Activated naive CD8-positive, alpha-beta T cell treated with anti-CD3 and anti-CD28 coated beads, Interleukin-2, amount 10 ng/mL, durations not matched to agents 7 days and 5 days (primary cell): ENCODE measurements around the gene SPATS2. TPM values are rescaled to one million over a fixed set of nuclear protein-coding genes. Genes with fewer than 3 reads are reported as not detected.

Experiments used
- total RNA-seq, 2 experiments: library from RNA; stranded (reverse); gene quantifications; one replicate each; pipeline ENCODE4 v1.2.3, GENCODE V29; 2021

SPATS2 gene
- total RNA-seq, 2 experiments from 2014 or later = 12.1 to 13.3 TPM

Other genes starting within 250 kb of the SPATS2 start
- gene TUBA1B, start 236.1 kb upstream of the SPATS2 start, total RNA-seq = 1,000 to 10,000 TPM; 1,302 to 1,389 TPM
- 100 to 1,000 TPM in 1 of 2 experiments, 10 to 100 TPM in 1; 99.5 to 101 TPM for gene TUBA1A, start 178.4 kb upstream of the SPATS2 start, total RNA-seq
- gene TUBA1C, start 102.4 kb upstream of the SPATS2 start, total RNA-seq = 100 to 1,000 TPM; 162 to 168 TPM
- gene PRPH, start 72.3 kb upstream of the SPATS2 start, total RNA-seq = under 1 TPM in 1 of 2 experiments, not detected in 1; 0.67 TPM
- 10 to 100 TPM; 73.8 to 80.4 TPM for gene TROAP, start 44.2 kb upstream of the SPATS2 start, total RNA-seq
- not detected for gene C1QL4, start 30.3 kb upstream of the SPATS2 start, total RNA-seq
- gene DNAJC22, start 20.6 kb upstream of the SPATS2 start, total RNA-seq = under 1 TPM; 0.11 to 0.31 TPM
- 1 to 10 TPM; 5.4 to 5.8 TPM for gene KCNH3, start 171.6 kb downstream of the SPATS2 start, total RNA-seq
- 10 to 100 TPM; 83.8 to 83.9 TPM for gene MCRS1, start 200.7 kb downstream of the SPATS2 start, total RNA-seq
- gene FAM186B, start 238.2 kb downstream of the SPATS2 start, total RNA-seq = under 1 TPM; 0.11 to 0.20 TPM